Endothelial cell of umbilical vein (primary cell): ENCODE measurements around the gene CNEP1R1. TPM values are rescaled to one million over a fixed set of nuclear protein-coding genes. Genes with fewer than 3 reads are reported as not detected.

Experiments used
- BruUV-seq: library from RNA; stranded (reverse); fragments of 400-500 nt; replicated peaks from 2 replicates; lab custom pipeline; 2021; lab: Mats Ljungman, UMichigan
- CTCF ChIA-PET: fragments of 300-600, 350-600 bp; sonication (Branson Sonifier 250); formaldehyde crosslinking; loops from one replicate; lab custom pipeline; 2021; ENCODE audit warnings: antibody characterized with exemption, inconsistent platforms; lab: Charles Lee
- POLR2A ChIA-PET: fragments of 300-600, 350-600 bp; sonication (Branson Sonifier 250); formaldehyde crosslinking; loops from one replicate; lab custom pipeline; 2021; ENCODE audit warnings: antibody characterized with exemption, inconsistent platforms; lab: Charles Lee
- DNase-seq: peaks from one replicate; pipeline ENCODE4 v3.0.0-alpha.2; 2011; ENCODE audit warnings: low read depth, low spot score
- FAIRE-seq: peaks from 2 replicates; lab custom pipeline; 2011; peaks lifted over from hg19 to GRCh38; lab: Jason Lieb, UNC
- H2AFZ ChIP-seq: 2 replicates; pipeline ENCODE4 v1.6.0; 2012; ENCODE audit warnings: low read depth, low read length, control low read depth, inconsistent platforms
- H3K27ac ChIP-seq: 2 replicates; pipeline ENCODE4 v1.5.1; 2011; ENCODE audit warnings: low read depth, mild to moderate bottlenecking, control low read depth, low read length, moderate library complexity; ENCODE audit not compliant: insufficient read depth
- H3K27me3 ChIP-seq, 2 experiments: 2 replicates each; pipeline versions ENCODE4 v1.6.0 to v1.6.1; 2011; ENCODE audit warnings: low read length in 2 of 2, mixed read lengths in 1 of 2; ENCODE audit not compliant: control insufficient read depth in 2 of 2, insufficient read depth in 2 of 2
- H3K36me3 ChIP-seq, 2 experiments: 2 replicates in 1 of 2; 3 replicates in 1 of 2; pipeline ENCODE4 v1.5.1; 2011; ENCODE audit warnings: low read length in 2 of 2, mild to moderate bottlenecking in 1 of 2, moderate library complexity in 1 of 2; ENCODE audit not compliant: control insufficient read depth in 2 of 2, insufficient read depth in 2 of 2; ENCODE audit errors: extremely low read depth in 1 of 2
- H3K4me1 ChIP-seq: 3 replicates; pipeline ENCODE4 v1.5.1; 2011; ENCODE audit warnings: mild to moderate bottlenecking, low read length; ENCODE audit not compliant: control insufficient read depth, insufficient read depth; ENCODE audit errors: extremely low read depth
- H3K4me2 ChIP-seq: 2 replicates; pipeline ENCODE4 v1.6.1; 2011; ENCODE audit warnings: low read length, control low read depth, mixed read lengths; ENCODE audit not compliant: insufficient read depth
- H3K4me3 ChIP-seq, 3 experiments: fragments of 200-600 bp in 1 of 3; sonication (generic), shearing (Covaris generic) in 1 of 3; replicated peaks in 1 of 3; 2 replicates each; pipeline ENCODE4 v1.5.1; 2011 to 2016; ENCODE audit warnings: control low read depth in 3 of 3, low read length in 3 of 3, mild to moderate bottlenecking in 2 of 3, inconsistent platforms in 1 of 3, low read depth in 1 of 3, moderate library complexity in 1 of 3; ENCODE audit not compliant: insufficient read depth in 1 of 3
- H3K79me2 ChIP-seq: 2 replicates; pipeline ENCODE4 v1.6.0; 2012; ENCODE audit warnings: low read length, inconsistent platforms; ENCODE audit not compliant: control insufficient read depth, insufficient read depth
- H3K9ac ChIP-seq: replicated peaks from 2 replicates; pipeline ENCODE3; 2011; ENCODE audit warnings: low read length, control low read depth; ENCODE audit not compliant: insufficient read depth; ENCODE audit errors: extremely low read depth
- H3K9me1 ChIP-seq: replicated peaks from 3 replicates; pipeline ENCODE4 v1.6.0; 2011; ENCODE audit warnings: mild to moderate bottlenecking, low read length; ENCODE audit not compliant: control insufficient read depth, insufficient read depth; ENCODE audit errors: extremely low read depth
- H3K9me3 ChIP-seq: replicated peaks from 2 replicates; pipeline ENCODE4 v1.5.1; 2012; ENCODE audit warnings: low read length, inconsistent platforms; ENCODE audit not compliant: control insufficient read depth, insufficient read depth
- H4K20me1 ChIP-seq: replicated peaks from 2 replicates; pipeline ENCODE3; 2011; ENCODE audit warnings: mild to moderate bottlenecking, low read length; ENCODE audit not compliant: control insufficient read depth, insufficient read depth; ENCODE audit errors: extremely low read depth
- CTCF ChIP-seq, 2 donors: IDR thresholded peaks; 1 replicate in 1 of 2; 2 replicates in 1 of 2; pipeline ENCODE4 v1.5.1; 2011; ENCODE audit warnings: low read length in 2 of 2, mild to moderate bottlenecking in 2 of 2, moderate library complexity in 2 of 2, control low read depth in 1 of 2, inconsistent platforms in 1 of 2, low read depth in 1 of 2; ENCODE audit not compliant: insufficient read depth in 1 of 2; ENCODE audit errors: extremely low read depth in 1 of 2
- EZH2 ChIP-seq: IDR thresholded peaks from 2 replicates; pipeline ENCODE4 v1.6.1; 2012; ENCODE audit warnings: borderline replicate concordance, low read depth, mild to moderate bottlenecking, moderate library complexity, low read length, inconsistent platforms; ENCODE audit not compliant: severe bottlenecking
- FOS ChIP-seq: IDR thresholded peaks from 2 replicates; pipeline ENCODE4 v1.6.1; 2011; ENCODE audit warnings: mild to moderate bottlenecking, low read length, moderate library complexity, borderline replicate concordance; ENCODE audit not compliant: insufficient read depth
- GATA2 ChIP-seq: IDR thresholded peaks from 2 replicates; pipeline ENCODE4 v1.7.0; 2011; ENCODE audit warnings: low read depth, mild to moderate bottlenecking, moderate library complexity, mixed read lengths, low read length; ENCODE audit not compliant: insufficient read length, insufficient read depth
- JUN ChIP-seq: IDR thresholded peaks from 2 replicates; pipeline ENCODE4 v1.6.1; 2011; ENCODE audit warnings: borderline replicate concordance, low read depth; ENCODE audit not compliant: insufficient read length, insufficient read depth
- MYC ChIP-seq: IDR thresholded peaks from one replicate; pipeline ENCODE4 v1.6.1; 2011; ENCODE audit warnings: mild to moderate bottlenecking, low read depth, low read length
- POLR2A ChIP-seq: IDR thresholded peaks from 2 replicates; pipeline ENCODE4 v1.6.1; 2012; ENCODE audit warnings: low read depth, mild to moderate bottlenecking, control low read depth, low read length
- POLR2AphosphoS5 ChIP-seq: IDR thresholded peaks from 2 replicates; pipeline ENCODE4 v1.6.1; 2012; ENCODE audit warnings: low read depth, mild to moderate bottlenecking, control low read depth, low read length, moderate library complexity; ENCODE audit not compliant: insufficient read depth
- dilution Hi-C: fragments of 300-500 bp; cut with MboI; formaldehyde crosslinking; loops from one replicate; pipeline ENCODE4 v1.15.0; 2019; ENCODE audit warnings: low sequenced_read_pairs; ENCODE audit not compliant: extremely low pct_ligation_motif_present
- intact Hi-C: fragments of 100-400 bp; cut with micrococcal nuclease; formaldehyde crosslinking; loops from one replicate; pipeline ENCODE4 v1.10.0; 2022
- polyA plus RNA-seq, 4 experiments: library from polyadenylated mRNA; depleted of rRNA in 3 of 4; stranded (reverse) in 3 of 4; unstranded in 1 of 4; fragments of >200 nt; gene quantifications; 2 replicates each; pipeline versions ENCODE4 v1.2.1 to v1.2.3, GENCODE V29; 2011 to 2012; ENCODE audit warnings: missing spikeins in 1 of 4
- total RNA-seq: library from RNA; stranded (reverse); gene quantifications from 2 replicates; pipeline ENCODE4 v1.2.3, GENCODE V29; 2021
- TF ChIP-seq, protein P1 (sequence below): IDR thresholded peaks from 2 replicates; pipeline ENCODE4 v1.6.1; 2011; ENCODE audit not compliant: insufficient read depth, insufficient read length

CNEP1R1 gene
- total and polyA plus RNA-seq, 2 donors (not counting 3 experiments of a cell fraction or from before 2014, with no cell fraction given), result 15.3 to 23.2 TPM

DNA sequence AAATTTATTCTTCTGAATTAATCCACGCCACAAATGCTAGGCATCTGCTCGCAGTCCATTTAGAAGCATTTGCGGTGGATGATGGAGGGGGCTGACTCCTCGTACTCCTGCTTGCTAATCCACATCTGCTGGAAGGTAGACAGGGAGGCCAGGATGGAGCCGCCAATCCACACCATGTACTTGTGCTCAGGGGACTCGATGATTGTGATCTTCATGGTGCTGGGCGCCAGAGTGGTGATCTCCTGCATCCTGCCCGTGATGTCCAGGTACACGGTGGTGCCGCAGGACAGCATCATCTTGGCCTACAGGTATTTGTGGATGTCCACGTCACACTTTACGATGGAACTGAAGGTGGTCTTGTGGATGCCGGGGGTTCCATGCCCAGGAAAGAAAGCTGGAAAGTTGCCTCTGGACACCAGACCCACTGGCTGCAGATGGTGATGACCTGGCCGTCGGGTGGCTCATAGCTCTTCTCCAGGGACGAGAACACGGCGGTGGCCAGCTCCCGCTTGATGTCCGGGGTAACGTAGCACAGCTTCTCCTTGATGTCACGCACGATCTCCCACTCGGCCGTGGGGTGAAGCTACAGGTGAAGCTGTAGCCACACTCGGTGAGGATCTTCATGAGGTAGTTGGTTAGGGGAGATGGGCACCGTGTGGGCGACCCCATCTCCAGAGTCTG is 33.2 kb downstream of the CNEP1R1 start:
- dilution Hi-C loops, result no loop called here
- no peaks in the 10 kb centered on the region for H3K4me1 ChIP-seq
- no peaks in the 10 kb centered on the region for H3K79me2 ChIP-seq
- FAIRE-seq (no peak), DNase-seq (no peak)
- no peaks in the 10 kb centered on the region for H3K9me3 ChIP-seq
- H4K20me1 ChIP-seq, result no peaks in the 10 kb centered on the region
- no peak overlapping the region for H3K9ac ChIP-seq
- CTCF ChIA-PET, result no interaction called here
- no peaks in the 10 kb centered on the region for H3K27me3 ChIP-seq
- intact Hi-C loops, result no loop called here
- no peak overlapping the region for H3K4me2 ChIP-seq
- no TSS peak for BruUV-seq
- POLR2A ChIA-PET, result interaction anchor here (0.6 kb wide), 1 partner anchor 629 kb away, joined by 3 read pairs; no protein-coding TSS in a partner anchor
- no peaks in the 10 kb centered on the region for H3K9me1 ChIP-seq
- no peak overlapping the region for H3K4me3 ChIP-seq
- no peak overlapping the region for H3K27ac ChIP-seq
- TF ChIP-seq CTCF (IDR thresholded peaks at IDR 0.05; ENCODE audit: extremely low read depth in 1 of 2, insufficient read depth in 1 of 2, low read depth in 1 of 2, low read length in 2 of 2) (no peak), FOS (no peak), GATA2 (no peak), MYC (no peak), POLR2AphosphoS5 (no peak), POLR2A (no peak), EZH2 (no peak), JUN (no peak)
- TF ChIP-seq, protein P1, sequence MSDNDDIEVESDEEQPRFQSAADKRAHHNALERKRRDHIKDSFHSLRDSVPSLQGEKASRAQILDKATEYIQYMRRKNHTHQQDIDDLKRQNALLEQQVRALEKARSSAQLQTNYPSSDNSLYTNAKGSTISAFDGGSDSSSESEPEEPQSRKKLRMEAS, result no peak
- H2AFZ ChIP-seq, result no peak overlapping the region
- H3K36me3 ChIP-seq, result no peaks in the 10 kb centered on the region
